HepG2 (cell line): ENCODE results near the gene SMIM24. TPM values are rescaled to one million over a fixed set of nuclear protein-coding genes. Genes with fewer than 3 reads are reported as not detected.

Experiments used
- ATAC-seq: fragments of 200-7000 bp; cut with Tn5 transposase; 3 replicates; pipeline ENCODE4 v1.9.1; 2020; ENCODE audit warnings: mild to moderate bottlenecking, moderate library complexity
- BruUV-seq: library from RNA; stranded (reverse); fragments of 400-500 nt; replicated peaks from 2 replicates; lab custom pipeline; 2021; lab: Mats Ljungman, UMichigan
- CTCF ChIA-PET: fragments of 300-600 bp; formaldehyde crosslinking; extraction: SDS; loops from one replicate; lab custom pipeline; 2021; ENCODE audit warnings: low total read pairs, inconsistent platforms, low intra/inter-chr PET ratio; lab: Yijun Ruan, JAX
- POLR2A ChIA-PET: fragments of 350-600 bp; sonication (Branson Sonifier 250); formaldehyde crosslinking; loops from one replicate; lab custom pipeline; 2020; ENCODE audit warnings: antibody characterized with exemption, inconsistent platforms; lab: Yijun Ruan, JAX
- DNase-seq: peaks from one replicate; pipeline ENCODE4 v3.0.0-alpha.2; 2015; ENCODE audit warnings: low spot score
- FAIRE-seq: peaks from 3 replicates; lab custom pipeline; 2011; peaks lifted over from hg19 to GRCh38; lab: Jason Lieb, UNC
- H2AFZ ChIP-seq: one replicate; pipeline ENCODE4 v1.6.1; 2011; ENCODE audit warnings: low read length, inconsistent platforms
- H3K27ac ChIP-seq: fragments of 300-600 bp; 3 replicates; pipeline ENCODE4 v1.8.0; 2011; ENCODE audit warnings: mixed run types, mild to moderate bottlenecking, mixed read lengths, low read length, inconsistent platforms; ENCODE audit not compliant: insufficient read depth; ENCODE audit errors: extremely low read length
- H3K27me3 ChIP-seq, 2 experiments: fragments of 200-600 bp in 1 of 2; 2 replicates in 1 of 2; 3 replicates in 1 of 2; pipeline versions ENCODE4 v1.6.0 to v1.8.0; 2011; ENCODE audit warnings: low read length in 2 of 2, mild to moderate bottlenecking in 2 of 2, moderate library complexity in 2 of 2, inconsistent platforms in 1 of 2; ENCODE audit not compliant: insufficient read depth in 2 of 2, control insufficient read depth in 1 of 2
- H3K36me3 ChIP-seq, 2 experiments: fragments of 200-600 bp in 1 of 2; replicated peaks in 1 of 2; 2 replicates in 1 of 2; 3 replicates in 1 of 2; pipeline versions ENCODE4 v1.5.1 to v1.8.0; 2011; ENCODE audit warnings: low read length in 2 of 2, inconsistent platforms in 1 of 2; ENCODE audit not compliant: insufficient read depth in 2 of 2, control insufficient read depth in 1 of 2
- H3K4me1 ChIP-seq: 2 replicates; pipeline ENCODE4 v1.5.1; 2012; ENCODE audit warnings: low read length, inconsistent platforms; ENCODE audit not compliant: insufficient read depth
- H3K4me2 ChIP-seq: 2 replicates; pipeline ENCODE4 v1.6.0; 2011; ENCODE audit warnings: low read depth, low read length, inconsistent platforms
- H3K4me3 ChIP-seq, 3 experiments: fragments of 200-600 bp in 1 of 3; sonication (generic), shearing (Covaris generic) in 1 of 3; replicated peaks in 1 of 3; 2 replicates each; pipeline ENCODE4 v1.5.1; 2011 to 2016; ENCODE audit warnings: low read length in 3 of 3, inconsistent platforms in 2 of 3, low read depth in 2 of 3, mild to moderate bottlenecking in 2 of 3, control low read depth in 1 of 3, mixed read lengths in 1 of 3; ENCODE audit not compliant: insufficient read depth in 1 of 3
- H3K79me2 ChIP-seq: one replicate; pipeline ENCODE4 v1.6.1; 2011; ENCODE audit warnings: low read length, inconsistent platforms; ENCODE audit not compliant: insufficient read depth
- H3K9ac ChIP-seq: 2 replicates; pipeline ENCODE4 v1.6.0; 2011; ENCODE audit warnings: mild to moderate bottlenecking, low read depth, low read length, inconsistent platforms; ENCODE audit not compliant: insufficient read depth
- H3K9me3 ChIP-seq: 2 replicates; pipeline ENCODE4 v1.5.1; 2012; ENCODE audit warnings: mild to moderate bottlenecking, low read length
- H4K20me1 ChIP-seq: 2 replicates; pipeline ENCODE4 v1.6.0; 2011; ENCODE audit warnings: inconsistent platforms, mild to moderate bottlenecking, low read length, moderate library complexity; ENCODE audit not compliant: insufficient read depth
- ATF7-NPFF ChIP-seq: sonication (generic); formaldehyde crosslinking; IDR thresholded peaks from 2 replicates; pipeline ENCODE4 v1.8.1; 2023; ENCODE audit warnings: mild to moderate bottlenecking, low read depth, missing genetic modification reagents, moderate library complexity
- CREB3 ChIP-seq: sonication (generic); formaldehyde crosslinking; IDR thresholded peaks from 2 replicates; pipeline ENCODE4 v1.5.0; 2020; ENCODE audit warnings: missing genetic modification reagents
- HDAC6 ChIP-seq: fragments of 200-600 bp; sonication (generic); IDR thresholded peaks from 2 replicates; pipeline ENCODE4 v1.7.0; 2017; ENCODE audit warnings: mild to moderate bottlenecking, antibody characterized with exemption, low read length, low read depth
- HNF1A ChIP-seq, 2 experiments: sonication (generic) in 1 of 2; formaldehyde crosslinking in 1 of 2; IDR thresholded peaks; 2 replicates each; pipeline versions ENCODE4 v1.4.0 to v1.6.1; 2016 to 2020; ENCODE audit warnings: borderline replicate concordance in 1 of 2, low read depth in 1 of 2, mild to moderate bottlenecking in 1 of 2, missing genetic modification reagents in 1 of 2
- PHF8 ChIP-seq: sonication (generic); formaldehyde crosslinking; IDR thresholded peaks from 2 replicates; pipeline ENCODE4 v1.5.0; 2020; ENCODE audit warnings: missing genetic modification reagents
- RBAK ChIP-seq: sonication (generic); formaldehyde crosslinking; IDR thresholded peaks from 2 replicates; pipeline ENCODE4 v1.5.1; 2020; ENCODE audit warnings: mild to moderate bottlenecking, missing genetic modification reagents
- TEAD3 ChIP-seq: optimal IDR thresholded peaks from 2 replicates; pipeline ENCODE3; 2016; ENCODE audit warnings: borderline replicate concordance
- TFAP4 ChIP-seq: sonication (generic); IDR thresholded peaks from 2 replicates; pipeline ENCODE4 v1.6.1; 2016; ENCODE audit warnings: low read depth, borderline replicate concordance
- U2AF1 ChIP-seq: fragments of 200-400 bp; formaldehyde crosslinking; optimal IDR thresholded peaks from 2 replicates; pipeline ENCODE3; 2017; ENCODE audit warnings: mild to moderate bottlenecking, low read depth, low read length
- XBP1 ChIP-seq: sonication (generic); formaldehyde crosslinking; IDR thresholded peaks from 2 replicates; pipeline ENCODE4 v1.5.0; 2020; ENCODE audit warnings: missing genetic modification reagents
- ZFX ChIP-seq: sonication (generic); formaldehyde crosslinking; IDR thresholded peaks from 2 replicates; pipeline ENCODE4 v1.4.0; 2020; ENCODE audit warnings: mild to moderate bottlenecking, low read depth, missing genetic modification reagents, moderate library complexity
- ZFY ChIP-seq: sonication (generic); formaldehyde crosslinking; IDR thresholded peaks from 2 replicates; pipeline ENCODE4 v1.4.0; 2020; ENCODE audit warnings: missing genetic modification reagents
- ZNF280D ChIP-seq: sonication (generic); formaldehyde crosslinking; IDR thresholded peaks from 2 replicates; pipeline ENCODE4 v1.5.1; 2020; ENCODE audit warnings: mild to moderate bottlenecking, missing genetic modification reagents
- WGBS: methylation state at CpG from one replicate; pipeline ENCODE4 v1.1.6; 2017; ENCODE audit warnings: low lambda C conversion rate; 5-methylcytosine and 5-hydroxymethylcytosine counted together
- in situ Hi-C: cut with HindIII; loops from 2 replicates; pipeline ENCODE4 v1.10.0; 2017; ENCODE audit warnings: low pct_unique_long_range_greater_than_20kb; ENCODE audit not compliant: extremely low pct_ligation_motif_present
- intact Hi-C: fragments of 100-400 bp; cut with micrococcal nuclease; formaldehyde crosslinking; loops from one replicate; pipeline ENCODE4 v1.10.0; 2022; ENCODE audit not compliant: unreplicated experiment
- polyA plus RNA-seq, 8 experiments: library from polyadenylated mRNA; depleted of rRNA in 3 of 8; stranded (reverse) in 7 of 8; unstranded in 1 of 8; fragments of >200 nt; fragmentation: Illumina TruSeq in 4 of 8; extraction: Trizol in 4 of 8; gene quantifications; 2 replicates each; pipeline versions ENCODE4 v1.2.1 to v1.2.3, GENCODE V29; 2011 to 2016; ENCODE audit warnings: low read depth in 4 of 8, missing spikeins in 1 of 8, mixed read lengths in 1 of 8; ENCODE audit not compliant: insufficient read depth in 1 of 8
- total RNA-seq, 5 experiments: library from RNA; depleted of rRNA; stranded (reverse); fragments of >200 nt; fragmentation: Illumina TruSeq; extraction: Trizol; gene quantifications; 2 replicates each; pipeline ENCODE4 v1.2.3, GENCODE V29; 2016; ENCODE audit warnings: low read depth in 1 of 5

Gene SMIM24
- total and polyA plus RNA-seq, 2 of the 13 experiments (the other 11 are each of a cell fraction or from before 2014, with no cell fraction given): 11.2 to 70.6 TPM

DNA sequence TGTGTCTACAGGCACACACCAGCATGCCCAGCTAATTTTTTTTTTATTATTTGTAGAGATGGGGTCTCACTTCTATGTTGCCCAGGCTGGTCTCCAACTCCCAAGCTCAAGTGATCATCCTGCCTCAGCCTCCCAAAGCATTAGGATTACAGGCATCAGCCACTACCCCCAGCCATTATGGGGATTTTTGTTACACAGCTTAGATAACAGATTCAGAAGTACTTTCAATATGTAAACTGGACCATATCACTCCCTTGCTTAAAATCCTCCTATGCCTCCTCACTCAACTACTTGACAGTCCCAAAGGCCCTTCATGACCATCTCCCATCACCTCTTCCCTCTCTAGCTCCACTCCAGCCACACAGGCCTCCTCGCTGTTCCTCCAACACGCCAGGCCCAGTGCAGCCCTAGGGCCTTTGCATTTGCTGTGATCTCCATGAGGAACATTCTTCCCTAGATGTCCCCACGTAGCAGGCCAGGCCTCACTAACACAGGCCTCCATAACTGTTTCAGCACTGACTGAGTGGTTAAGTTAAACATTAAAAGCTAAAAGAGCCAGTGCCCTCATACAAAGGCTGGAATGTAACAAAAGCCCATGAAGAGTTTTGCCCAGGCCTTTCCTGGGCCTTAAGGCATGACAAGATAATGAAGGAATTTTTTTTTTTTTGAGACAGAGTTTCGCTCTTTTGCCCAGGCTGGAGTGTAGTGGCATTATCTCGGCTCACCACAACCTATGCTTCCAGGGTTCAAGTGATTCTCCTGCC is 17.6 kb upstream of the SMIM24 start:
- peak; percentile 37 for DNase-seq
- Histone ChIP-seq H3K79me2 (peaks cover 27% of the 10 kb centered on the region), H3K4me1 (peaks cover 43% of the 10 kb centered on the region), H3K9ac (no peak overlapping the region), H3K9me3 (no peaks in the 10 kb centered on the region), H3K27me3 (no peaks in the 10 kb centered on the region; a peak in 2 of 5 replicates), H3K27ac (peak overlapping the region; percentile 23)
- in situ Hi-C loops: no loop called here
- TF ChIP-seq TEAD3 (CRISPR knock-in tag) (peak; percentile 62), TFAP4 (no peak), HNF1A (IDR thresholded peaks at IDR 0.05; ENCODE audit: low read depth) (no peak), HNF1A (CRISPR knock-in tag; IDR thresholded peaks at IDR 0.05; ENCODE audit: borderline replicate concordance) (peak; percentile 40; the same call in 1 of the 2 replicates), ATF7-NPFF (no peak), ZFX (CRISPR knock-in tag) (peak; percentile 67), PHF8 (CRISPR knock-in tag) (peak; percentile 26; the same call in 1 of the 2 replicates), CREB3 (CRISPR knock-in tag) (no peak), U2AF1 (no peak), ZNF280D (CRISPR knock-in tag) (0 out of 2 replicates have a peak, but pooled peaks have one; percentile 23), XBP1 (no peak), ZFY (CRISPR knock-in tag) (peak; percentile 44; the same call in 1 of the 2 replicates), RBAK (CRISPR knock-in tag) (peak; percentile 89), HDAC6 (no peak)
- TF ChIP-seq, all 625 proteins: peak for 7
- intact Hi-C loops: no loop called here
- WGBS: 74% methylated on average over 5 of the region's 5 CpGs
- ChIA-PET POLR2A (no interaction called here), CTCF (no interaction called here)
- BruUV-seq: no TSS peak
- Histone ChIP-seq H4K20me1 (no peaks in the 10 kb centered on the region), H3K4me2 (peak overlapping the region; percentile 70), H2AFZ (no peak overlapping the region), H3K4me3 (peak overlapping the region in 1 of 3 experiments; percentile 33; a peak in 1 of 6 replicates), H3K36me3 (peaks cover 7 to 39% of the 10 kb centered on the region in 2 experiments; a peak in 4 of 5 replicates)
- peak; percentile 23 for FAIRE-seq
- no peak for ATAC-seq
